Measurements from ENCODE around the gene SNX7.

DNA sequence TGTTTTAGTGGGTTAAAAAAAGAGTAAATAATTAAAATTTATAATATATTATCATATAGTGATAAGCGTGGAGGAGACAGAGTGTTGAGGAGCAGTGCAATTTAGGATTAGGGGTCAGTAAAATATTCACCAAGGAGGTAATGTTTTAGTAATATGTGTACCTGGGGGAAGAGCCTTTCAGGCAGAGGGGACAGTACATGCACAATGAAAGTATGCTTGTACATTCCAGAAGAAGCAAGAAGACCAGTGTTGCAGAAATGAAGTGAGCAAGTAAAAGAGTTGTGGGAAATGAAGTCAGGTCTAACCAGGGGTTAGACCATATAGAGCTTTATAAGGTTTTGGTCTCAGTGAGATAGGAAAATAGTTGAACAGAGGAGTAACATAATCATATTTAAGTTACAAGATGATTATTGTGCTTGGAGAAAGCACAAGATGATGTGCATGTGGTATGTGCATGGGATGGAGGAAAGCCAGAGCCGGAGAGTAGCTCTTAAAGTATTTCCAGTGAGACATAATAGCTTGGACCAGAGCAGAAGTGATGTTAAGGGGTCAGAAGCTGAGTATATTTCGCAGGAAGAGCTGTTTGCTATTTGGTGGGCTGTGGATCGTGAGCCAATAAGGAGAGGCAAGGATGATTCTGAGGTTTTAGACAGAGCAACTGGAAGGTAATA, 44.8 kb downstream of the SNX7 start:
- TF ChIP-seq, protein P1, sequence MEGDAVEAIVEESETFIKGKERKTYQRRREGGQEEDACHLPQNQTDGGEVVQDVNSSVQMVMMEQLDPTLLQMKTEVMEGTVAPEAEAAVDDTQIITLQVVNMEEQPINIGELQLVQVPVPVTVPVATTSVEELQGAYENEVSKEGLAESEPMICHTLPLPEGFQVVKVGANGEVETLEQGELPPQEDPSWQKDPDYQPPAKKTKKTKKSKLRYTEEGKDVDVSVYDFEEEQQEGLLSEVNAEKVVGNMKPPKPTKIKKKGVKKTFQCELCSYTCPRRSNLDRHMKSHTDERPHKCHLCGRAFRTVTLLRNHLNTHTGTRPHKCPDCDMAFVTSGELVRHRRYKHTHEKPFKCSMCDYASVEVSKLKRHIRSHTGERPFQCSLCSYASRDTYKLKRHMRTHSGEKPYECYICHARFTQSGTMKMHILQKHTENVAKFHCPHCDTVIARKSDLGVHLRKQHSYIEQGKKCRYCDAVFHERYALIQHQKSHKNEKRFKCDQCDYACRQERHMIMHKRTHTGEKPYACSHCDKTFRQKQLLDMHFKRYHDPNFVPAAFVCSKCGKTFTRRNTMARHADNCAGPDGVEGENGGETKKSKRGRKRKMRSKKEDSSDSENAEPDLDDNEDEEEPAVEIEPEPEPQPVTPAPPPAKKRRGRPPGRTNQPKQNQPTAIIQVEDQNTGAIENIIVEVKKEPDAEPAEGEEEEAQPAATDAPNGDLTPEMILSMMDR (IDR thresholded peaks at IDR 0.05; ENCODE audit: insufficient read depth, low read depth, low read length), result no peak
- no peak for TF ChIP-seq EZH2 (IDR thresholded peaks at IDR 0.05; ENCODE audit: insufficient read depth, low read length)
